Neuronal stem cell (in vitro differentiated cells): ENCODE results near the gene PIH1D2.
"Not testable (repeated sequence)": the region's sequence is repeated elsewhere in the genome, so short reads cannot be mapped to it uniquely, and the experiment has no call there.

Experiments used
- DNase-seq: peaks from one replicate; pipeline ENCODE4 v3.0.0-alpha.2; 2013; ENCODE audit warnings: low spot score
- H2AFZ ChIP-seq: one replicate; pipeline ENCODE4 v1.6.1; 2013; ENCODE audit warnings: mild to moderate bottlenecking, low read length, inconsistent platforms
- H2AK5ac ChIP-seq: 2 replicates; pipeline ENCODE4 v1.6.1; 2013; ENCODE audit warnings: low read depth, mild to moderate bottlenecking, inconsistent platforms, low read length, moderate library complexity, mixed read lengths
- H2BK120ac ChIP-seq: 2 replicates; pipeline ENCODE4 v1.6.1; 2013; ENCODE audit warnings: low read depth, mild to moderate bottlenecking, inconsistent platforms, low read length, moderate library complexity, mixed read lengths
- H2BK12ac ChIP-seq: one replicate; pipeline ENCODE4 v1.6.1; 2013; ENCODE audit warnings: low read length, inconsistent platforms
- H2BK15ac ChIP-seq: 2 replicates; pipeline ENCODE4 v1.6.1; 2013; ENCODE audit warnings: mild to moderate bottlenecking, low read length, inconsistent platforms, mixed read lengths
- H2BK5ac ChIP-seq: one replicate; pipeline ENCODE4 v1.6.1; 2013; ENCODE audit warnings: inconsistent platforms, mild to moderate bottlenecking, low read length, moderate library complexity
- H3K14ac ChIP-seq: one replicate; pipeline ENCODE4 v1.6.1; 2013; ENCODE audit warnings: low read length, inconsistent platforms
- H3K18ac ChIP-seq: 2 replicates; pipeline ENCODE4 v1.6.1; 2013; ENCODE audit warnings: low read length, inconsistent platforms
- H3K23ac ChIP-seq: 2 replicates; pipeline ENCODE4 v1.6.1; 2013; ENCODE audit warnings: low read depth, mild to moderate bottlenecking, mixed read lengths, low read length, inconsistent platforms; ENCODE audit not compliant: poor library complexity
- H3K27ac ChIP-seq: replicated peaks from 3 replicates; pipeline ENCODE4 v1.5.1; 2013; ENCODE audit warnings: low read length, inconsistent platforms
- H3K27me3 ChIP-seq, 3 experiments: 2 replicates each; pipeline ENCODE4 v1.6.1; 2013; ENCODE audit warnings: low read length in 3 of 3, mild to moderate bottlenecking in 2 of 3, inconsistent platforms in 1 of 3, low read depth in 1 of 3, mixed read lengths in 1 of 3, moderate library complexity in 1 of 3; ENCODE audit not compliant: control insufficient read depth in 3 of 3, insufficient read depth in 3 of 3
- H3K36me3 ChIP-seq, 2 donors: replicated peaks in 1 of 2; 2 replicates each; pipeline ENCODE4 v1.6.1; 2013; ENCODE audit warnings: low read length in 2 of 2; ENCODE audit not compliant: control insufficient read depth in 2 of 2, insufficient read depth in 2 of 2
- H3K4ac ChIP-seq: 2 replicates; pipeline ENCODE4 v1.6.1; 2013; ENCODE audit warnings: inconsistent platforms, mild to moderate bottlenecking, low read length, moderate library complexity
- H3K4me1 ChIP-seq, 2 donors: 1 replicate in 1 of 2; 2 replicates in 1 of 2; pipeline ENCODE4 v1.6.1; 2013; ENCODE audit warnings: low read length in 2 of 2, low read depth in 1 of 2; ENCODE audit not compliant: control insufficient read depth in 2 of 2, insufficient read depth in 1 of 2
- H3K4me2 ChIP-seq: one replicate; pipeline ENCODE4 v1.6.1; 2013; ENCODE audit warnings: mild to moderate bottlenecking, low read length, inconsistent platforms; ENCODE audit not compliant: insufficient read depth, poor library complexity, severe bottlenecking
- H3K4me3 ChIP-seq, 2 donors: 2 replicates each; pipeline ENCODE4 v1.5.1; 2013; ENCODE audit warnings: low read length in 2 of 2, mild to moderate bottlenecking in 2 of 2, inconsistent platforms in 1 of 2, moderate library complexity in 1 of 2
- H3K79me1 ChIP-seq: one replicate; pipeline ENCODE4 v1.6.1; 2013; ENCODE audit warnings: low read depth, mild to moderate bottlenecking, inconsistent platforms, low read length, moderate library complexity
- H3K9ac ChIP-seq: one replicate; pipeline ENCODE4 v1.6.1; 2013; ENCODE audit warnings: mild to moderate bottlenecking, low read depth, low read length, inconsistent platforms; ENCODE audit not compliant: poor library complexity
- H3K9me3 ChIP-seq, 2 donors: replicated peaks in 1 of 2; 2 replicates each; pipeline versions ENCODE3 to v1.6.1; 2013; ENCODE audit warnings: low read length in 2 of 2, mild to moderate bottlenecking in 2 of 2, inconsistent platforms in 1 of 2, low read depth in 1 of 2, mixed read lengths in 1 of 2, moderate library complexity in 1 of 2; ENCODE audit not compliant: control insufficient read depth in 2 of 2, insufficient read depth in 1 of 2
- H4K8ac ChIP-seq: one replicate; pipeline ENCODE4 v1.6.1; 2013; ENCODE audit warnings: low read depth, mild to moderate bottlenecking, inconsistent platforms, low read length, moderate library complexity
- H4K91ac ChIP-seq: one replicate; pipeline ENCODE4 v1.6.1; 2013; ENCODE audit warnings: low read length, low read depth, mild to moderate bottlenecking, inconsistent platforms; ENCODE audit not compliant: poor library complexity
- WGBS, 2 donors: extraction: QIAGEN DNeasy Blood & Tissue Kit; methylation state at CpG; one replicate each; pipeline ENCODE4 v1.1.7; 2013; ENCODE audit warnings: missing lambda C conversion rate in 2 of 2, mixed read lengths in 1 of 2; ENCODE audit not compliant: insufficient read length in 2 of 2, insufficient replicate concordance in 1 of 2; ENCODE audit errors: extremely low coverage in 2 of 2; 5-methylcytosine and 5-hydroxymethylcytosine counted together

PIH1D2 gene

DNA sequence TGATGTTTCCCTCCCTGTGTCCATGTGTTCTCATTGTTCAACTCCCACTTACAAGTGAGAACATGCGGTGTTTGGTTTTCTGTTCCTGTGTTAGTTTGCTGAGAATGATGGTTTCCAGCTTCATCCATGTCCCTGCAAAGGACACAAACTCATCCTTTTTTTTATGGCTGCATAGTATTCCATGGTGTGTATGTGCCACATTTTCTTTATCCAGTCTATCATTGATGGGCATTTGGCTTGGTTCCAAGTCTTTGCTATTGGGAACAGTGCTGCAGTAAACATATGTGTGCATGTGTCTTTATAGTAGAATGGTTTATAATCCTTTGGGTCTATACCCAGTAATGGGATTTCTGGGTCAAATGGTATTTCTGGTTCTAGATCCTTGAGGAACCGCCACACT is 27.2 kb downstream of the PIH1D2 start:
- not testable (repeated sequence) for DNase-seq, H3K4ac ChIP-seq, H3K9ac ChIP-seq, H3K79me1 ChIP-seq, H3K27ac ChIP-seq, H2BK12ac ChIP-seq, H2BK120ac ChIP-seq, H3K27me3 ChIP-seq, H3K23ac ChIP-seq, H3K18ac ChIP-seq, H4K8ac ChIP-seq, H3K14ac ChIP-seq, H2AK5ac ChIP-seq, H2AFZ ChIP-seq, H4K91ac ChIP-seq, H3K4me3 ChIP-seq, H3K4me1 ChIP-seq, H2BK15ac ChIP-seq, H2BK5ac ChIP-seq, H3K4me2 ChIP-seq
- Histone ChIP-seq H3K9me3 (peaks cover 0 to 11% of the 10 kb centered on the region in 2 donors), H3K36me3 (peaks cover 11 to 94% of the 10 kb centered on the region in 2 donors)
- WGBS, 2 donors: no CpG with 5 or more reads among the region's 2 CpGs

DNA sequence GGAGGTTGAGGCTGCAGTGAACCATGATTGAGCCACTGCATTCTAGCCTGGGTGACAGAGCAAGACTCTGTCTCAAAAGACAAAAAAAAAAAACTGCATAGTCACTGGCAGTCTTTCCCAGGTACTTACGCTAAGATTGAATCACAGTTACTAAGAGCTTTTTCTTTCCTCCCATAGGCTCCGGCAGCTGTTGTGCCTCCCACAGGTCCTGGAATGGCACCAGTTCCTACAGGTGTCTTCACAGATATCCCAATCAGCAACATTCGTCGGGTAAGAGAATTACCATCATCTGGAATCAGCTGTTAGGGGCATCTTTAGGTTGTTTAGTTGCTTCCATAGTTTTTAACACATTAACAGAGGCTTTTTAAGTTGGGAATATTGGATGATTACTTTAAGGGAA is 28.9 kb downstream of the PIH1D2 start:
- DNase-seq: no peak
- Histone ChIP-seq H2AFZ (no peak overlapping the region), H3K9me3 (peaks cover 0 to 11% of the 10 kb centered on the region in 2 donors), H3K18ac (no peak overlapping the region), H3K14ac (no peak overlapping the region), H3K79me1 (no peaks in the 10 kb centered on the region), H3K4me2 (no peak overlapping the region), H2BK5ac (no peak overlapping the region), H3K23ac (no peak overlapping the region), H2AK5ac (no peak overlapping the region), H2BK120ac (no peak overlapping the region), H3K27ac (no peak overlapping the region), H3K4ac (no peak overlapping the region), H3K4me3 (no peak overlapping the region), H4K91ac (no peak overlapping the region), H2BK12ac (no peak overlapping the region), H3K4me1 (no peaks in the 10 kb centered on the region), H3K27me3 (no peaks in the 10 kb centered on the region), H3K9ac (no peak overlapping the region), H4K8ac (no peak overlapping the region), H3K36me3 (peaks cover 9 to 93% of the 10 kb centered on the region in 2 donors), H2BK15ac (no peak overlapping the region)
- no CpG with 5 or more reads among the region's 4 CpGs for WGBS, 2 donors

DNA sequence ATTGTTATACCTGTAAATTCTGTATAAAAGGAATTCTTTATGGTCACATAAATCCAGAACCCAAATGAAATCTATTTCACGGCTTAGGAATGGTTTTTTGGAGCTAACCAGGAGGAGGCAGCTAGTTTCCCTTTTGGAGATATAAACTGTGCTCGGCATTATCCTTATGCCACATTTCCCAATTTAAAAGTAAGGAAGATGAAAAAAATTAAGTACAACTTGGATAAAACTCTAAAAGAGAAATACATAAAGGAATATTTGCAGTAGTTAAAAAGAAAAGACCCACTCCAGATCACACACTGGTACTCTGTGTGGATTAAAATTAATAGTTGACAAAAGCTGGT is 30.9 kb downstream of the PIH1D2 start:
- WGBS, 2 donors: no CpG with 5 or more reads among the region's 2 CpGs
- no peak overlapping the region for H3K27ac ChIP-seq
- no peak overlapping the region for H3K18ac ChIP-seq
- H3K4me1 ChIP-seq: no peaks in the 10 kb centered on the region
- no peak overlapping the region for H3K4ac ChIP-seq
- H2BK5ac ChIP-seq: no peak overlapping the region
- H2AFZ ChIP-seq: no peak overlapping the region
- no peak overlapping the region for H2BK15ac ChIP-seq
- H2BK12ac ChIP-seq: no peak overlapping the region
- no peak overlapping the region for H3K14ac ChIP-seq
- no peak overlapping the region for H3K9ac ChIP-seq
- H4K91ac ChIP-seq: no peak overlapping the region
- H3K23ac ChIP-seq: no peak overlapping the region
- peaks cover 0 to 6% of the 10 kb centered on the region in 2 donors for H3K9me3 ChIP-seq
- H2AK5ac ChIP-seq: no peak overlapping the region
- H4K8ac ChIP-seq: no peak overlapping the region
- H3K4me2 ChIP-seq: no peak overlapping the region
- no peaks in the 10 kb centered on the region for H3K79me1 ChIP-seq
- no peaks in the 10 kb centered on the region for H3K27me3 ChIP-seq
- no peak overlapping the region for H3K4me3 ChIP-seq
- no peak overlapping the region for H2BK120ac ChIP-seq
- peaks cover 13 to 90% of the 10 kb centered on the region in 2 donors for H3K36me3 ChIP-seq
- no peak for DNase-seq

DNA sequence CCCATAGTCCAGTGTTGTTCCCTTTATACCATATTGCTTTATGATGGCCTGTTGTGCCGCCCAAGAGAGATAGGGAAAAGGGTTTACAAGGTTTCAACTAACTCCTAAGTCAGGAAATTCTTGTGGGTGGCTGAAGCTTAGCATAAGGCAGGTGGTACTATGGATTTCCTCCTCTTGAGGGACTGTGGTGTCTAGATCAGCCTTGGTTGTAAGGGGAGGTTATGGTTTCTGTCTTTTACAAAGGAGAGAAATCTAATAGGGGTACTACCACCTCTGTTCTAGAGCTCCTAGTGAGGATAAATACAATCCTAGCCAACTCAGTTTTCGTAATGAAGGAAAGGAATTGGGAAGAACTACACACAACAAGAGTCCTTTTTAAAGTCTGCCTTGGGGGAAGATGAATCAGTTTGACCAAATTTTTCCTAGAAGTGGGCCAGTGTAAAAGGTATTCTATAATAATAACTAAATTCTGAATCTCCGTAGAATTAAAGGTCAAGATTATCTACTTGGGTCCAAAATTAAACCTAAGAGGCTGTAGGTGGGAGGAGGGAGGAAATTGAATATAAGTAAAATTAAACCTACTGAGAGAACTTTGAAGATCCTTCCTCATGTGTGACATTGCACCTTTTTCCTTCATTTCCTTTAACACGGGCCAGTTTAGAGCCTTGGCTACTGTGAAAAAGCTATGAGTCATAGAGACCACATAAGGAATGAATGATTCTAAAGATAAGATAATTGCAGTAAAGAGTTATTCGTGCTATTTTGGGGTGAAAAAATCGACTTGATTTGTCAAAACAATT is 31.5 kb downstream of the PIH1D2 start:
- H3K23ac ChIP-seq: no peak overlapping the region
- H2AK5ac ChIP-seq: no peak overlapping the region
- no peak overlapping the region for H2BK120ac ChIP-seq
- H2BK5ac ChIP-seq: no peak overlapping the region
- no peak overlapping the region for H3K18ac ChIP-seq
- H3K9me3 ChIP-seq: peaks cover 0 to 6% of the 10 kb centered on the region in 2 donors
- H2AFZ ChIP-seq: no peak overlapping the region
- no peak overlapping the region for H3K4me2 ChIP-seq
- H4K8ac ChIP-seq: no peak overlapping the region
- peaks cover 16 to 94% of the 10 kb centered on the region in 2 donors for H3K36me3 ChIP-seq
- no peak overlapping the region for H3K4me3 ChIP-seq
- no peaks in the 10 kb centered on the region for H3K27me3 ChIP-seq
- no peak overlapping the region for H4K91ac ChIP-seq
- no peak overlapping the region for H3K4ac ChIP-seq
- DNase-seq: no peak
- H3K14ac ChIP-seq: no peak overlapping the region
- H2BK15ac ChIP-seq: no peak overlapping the region
- no CpG with 5 or more reads among the region's 6 CpGs for WGBS, 2 donors
- H3K27ac ChIP-seq: no peak overlapping the region
- H3K9ac ChIP-seq: no peak overlapping the region
- H3K4me1 ChIP-seq: no peaks in the 10 kb centered on the region
- H2BK12ac ChIP-seq: no peak overlapping the region
- H3K79me1 ChIP-seq: no peaks in the 10 kb centered on the region
